Measurements from ENCODE around the gene NOL4L.

DNA sequence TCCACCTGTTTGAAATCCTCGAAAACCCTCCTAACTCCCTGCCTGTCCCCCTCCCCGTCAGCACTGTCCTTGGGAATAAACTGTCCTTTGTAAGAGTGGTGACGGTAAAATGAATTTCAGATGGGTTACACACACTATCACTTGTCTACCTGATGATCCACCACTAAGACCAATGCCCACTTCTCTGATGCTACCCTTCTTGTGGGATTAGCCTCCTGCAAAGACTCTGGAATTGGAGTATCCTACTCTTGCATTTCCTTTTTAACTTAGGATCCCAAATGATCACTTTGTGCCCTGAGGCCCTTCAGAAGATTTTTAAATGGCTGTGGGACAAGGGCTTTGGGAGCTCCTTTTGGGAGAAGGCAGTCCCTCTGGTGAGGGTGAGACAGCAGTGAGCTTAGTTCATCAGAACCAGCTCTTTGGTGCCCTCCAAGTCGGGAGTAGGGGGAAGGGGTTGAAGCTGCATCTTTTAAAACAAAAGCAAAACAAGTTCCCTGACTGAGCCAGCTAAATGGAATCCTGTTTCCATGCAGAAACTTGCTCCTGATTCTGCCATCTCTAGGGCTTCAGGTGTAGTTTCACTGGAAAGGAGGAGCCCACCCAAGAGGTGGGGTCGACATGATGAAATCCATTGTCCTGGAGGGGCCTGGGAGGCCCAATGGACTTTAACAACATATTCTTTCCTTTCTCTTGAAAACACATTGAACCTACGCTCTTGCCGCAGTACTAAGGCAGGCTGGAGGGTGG is 140.5 kb downstream of the NOL4L start:
- TF ChIP-seq, protein P1, sequence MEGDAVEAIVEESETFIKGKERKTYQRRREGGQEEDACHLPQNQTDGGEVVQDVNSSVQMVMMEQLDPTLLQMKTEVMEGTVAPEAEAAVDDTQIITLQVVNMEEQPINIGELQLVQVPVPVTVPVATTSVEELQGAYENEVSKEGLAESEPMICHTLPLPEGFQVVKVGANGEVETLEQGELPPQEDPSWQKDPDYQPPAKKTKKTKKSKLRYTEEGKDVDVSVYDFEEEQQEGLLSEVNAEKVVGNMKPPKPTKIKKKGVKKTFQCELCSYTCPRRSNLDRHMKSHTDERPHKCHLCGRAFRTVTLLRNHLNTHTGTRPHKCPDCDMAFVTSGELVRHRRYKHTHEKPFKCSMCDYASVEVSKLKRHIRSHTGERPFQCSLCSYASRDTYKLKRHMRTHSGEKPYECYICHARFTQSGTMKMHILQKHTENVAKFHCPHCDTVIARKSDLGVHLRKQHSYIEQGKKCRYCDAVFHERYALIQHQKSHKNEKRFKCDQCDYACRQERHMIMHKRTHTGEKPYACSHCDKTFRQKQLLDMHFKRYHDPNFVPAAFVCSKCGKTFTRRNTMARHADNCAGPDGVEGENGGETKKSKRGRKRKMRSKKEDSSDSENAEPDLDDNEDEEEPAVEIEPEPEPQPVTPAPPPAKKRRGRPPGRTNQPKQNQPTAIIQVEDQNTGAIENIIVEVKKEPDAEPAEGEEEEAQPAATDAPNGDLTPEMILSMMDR (IDR thresholded peaks at IDR 0.05), result no peak
- TF ChIP-seq POLR2A (IDR thresholded peaks at IDR 0.05) (no peak), EP300 (IDR thresholded peaks at IDR 0.05) (no peak)
